ENCODE results near the gene DOCK6.
A peak's percentile ranks its signal among the peaks of the same experiment; 100 is the strongest.

GRCh38 chr19:11152318-11153062 is 109.8 kb downstream of the DOCK6 start:
- TF ChIP-seq OSR2 (tag by site-specific recombination; IDR thresholded peaks at IDR 0.05) (no peak), CTCF (tag by site-specific recombination; IDR thresholded peaks at IDR 0.05) (no peak), KLF7 (tag by site-specific recombination; IDR thresholded peaks at IDR 0.05; ENCODE audit: borderline replicate concordance) (no peak), MYNN (tag by site-specific recombination; IDR thresholded peaks at IDR 0.05; ENCODE audit: borderline replicate concordance) (no peak), ZBTB7A (tag by site-specific recombination; IDR thresholded peaks at IDR 0.05; ENCODE audit: low read depth) (no peak), ZBTB1 (tag by site-specific recombination; IDR thresholded peaks at IDR 0.05) (no peak), ELK4 (IDR thresholded peaks at IDR 0.05; ENCODE audit: borderline replicate concordance, low read depth, low read length) (no peak), ZNF707 (tag by site-specific recombination; IDR thresholded peaks at IDR 0.05) (no peak), ZBTB11 (tag by site-specific recombination; conservative IDR thresholded peaks at IDR 0.05; ENCODE audit: low read depth) (no peak), ZNF600 (tag by site-specific recombination; IDR thresholded peaks at IDR 0.05) (peak; percentile 65), ZNF777 (tag by site-specific recombination; IDR thresholded peaks at IDR 0.05; ENCODE audit: borderline replicate concordance) (no peak), ZNF24 (tag by site-specific recombination; IDR thresholded peaks at IDR 0.05) (no peak)
